ENCODE results near the gene LBR.

DNA sequence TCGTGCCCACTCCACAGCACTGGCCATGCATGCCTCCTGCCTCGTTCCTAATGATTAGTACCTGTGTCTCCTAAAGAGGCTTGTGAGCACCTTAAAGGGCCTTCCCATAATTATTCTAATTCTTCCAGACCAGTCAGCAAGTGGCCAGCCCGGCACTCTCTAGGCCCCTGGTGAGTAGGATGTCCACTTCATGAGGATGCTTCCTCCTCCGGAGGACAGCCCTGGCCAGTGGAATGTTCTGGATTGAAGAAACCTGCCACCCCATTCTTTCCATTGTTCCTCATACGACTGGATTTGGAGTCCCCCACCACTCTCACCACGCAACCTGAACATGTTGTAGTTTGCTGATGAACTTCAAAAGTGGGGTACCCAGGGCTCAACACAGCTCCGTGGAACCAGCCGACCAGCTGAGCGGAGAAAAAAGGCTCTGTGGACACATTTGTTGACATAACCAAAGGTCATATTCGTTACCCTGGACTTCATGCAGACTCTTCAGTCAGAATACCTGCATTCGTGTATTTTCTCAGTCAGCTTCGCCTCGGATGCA, 46.7 kb upstream of the LBR start:
- TF ChIP-seq, protein P1, sequence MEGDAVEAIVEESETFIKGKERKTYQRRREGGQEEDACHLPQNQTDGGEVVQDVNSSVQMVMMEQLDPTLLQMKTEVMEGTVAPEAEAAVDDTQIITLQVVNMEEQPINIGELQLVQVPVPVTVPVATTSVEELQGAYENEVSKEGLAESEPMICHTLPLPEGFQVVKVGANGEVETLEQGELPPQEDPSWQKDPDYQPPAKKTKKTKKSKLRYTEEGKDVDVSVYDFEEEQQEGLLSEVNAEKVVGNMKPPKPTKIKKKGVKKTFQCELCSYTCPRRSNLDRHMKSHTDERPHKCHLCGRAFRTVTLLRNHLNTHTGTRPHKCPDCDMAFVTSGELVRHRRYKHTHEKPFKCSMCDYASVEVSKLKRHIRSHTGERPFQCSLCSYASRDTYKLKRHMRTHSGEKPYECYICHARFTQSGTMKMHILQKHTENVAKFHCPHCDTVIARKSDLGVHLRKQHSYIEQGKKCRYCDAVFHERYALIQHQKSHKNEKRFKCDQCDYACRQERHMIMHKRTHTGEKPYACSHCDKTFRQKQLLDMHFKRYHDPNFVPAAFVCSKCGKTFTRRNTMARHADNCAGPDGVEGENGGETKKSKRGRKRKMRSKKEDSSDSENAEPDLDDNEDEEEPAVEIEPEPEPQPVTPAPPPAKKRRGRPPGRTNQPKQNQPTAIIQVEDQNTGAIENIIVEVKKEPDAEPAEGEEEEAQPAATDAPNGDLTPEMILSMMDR (conservative IDR thresholded peaks at IDR 0.05 in 1 of 2, IDR thresholded peaks at IDR 0.05 in 1 of 2; ENCODE audit: extremely low read depth in 1 of 2, insufficient read depth in 1 of 2, low read depth in 1 of 2, low read length in 2 of 2): no peak
- no peak for TF ChIP-seq EZH2 (IDR thresholded peaks at IDR 0.05; ENCODE audit: borderline replicate concordance, low read length)

All from mammary epithelial cell (primary cell).